ENCODE data around the gene GTF2F1. TPM values are rescaled to one million over a fixed set of nuclear protein-coding genes. Genes with fewer than 3 reads are reported as not detected.

Gene GTF2F1
- total RNA-seq, 4 donors from 2014 or later, result 11.4 to 34.8 (median 22.4) TPM

DNA sequence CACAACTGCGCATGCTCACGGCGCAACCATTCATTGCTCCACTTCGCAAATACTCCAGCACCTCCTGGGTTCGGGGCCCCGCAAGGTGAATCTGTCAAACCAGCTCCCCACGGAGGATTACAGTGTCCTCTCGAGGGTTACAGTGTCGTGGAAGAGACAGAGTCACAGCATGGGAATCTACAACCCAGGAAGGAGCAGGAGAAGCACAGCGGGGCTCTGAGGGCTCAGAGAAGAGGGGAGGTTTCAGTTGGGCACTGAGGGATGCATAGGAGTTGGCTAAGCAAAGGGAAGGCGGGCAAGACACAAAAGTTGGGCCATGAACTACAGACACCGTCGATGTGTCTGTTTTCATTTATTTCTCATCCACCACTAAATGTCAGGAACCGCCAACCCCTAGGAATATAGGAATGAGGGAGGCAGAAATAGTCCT, 1.0 kb upstream of the GTF2F1 start:
- Histone ChIP-seq H3K4me1 (peaks cover 6 to 15% of the 10 kb centered on the region in 2 donors), H3K36me3 (peaks cover 0 to 12% of the 10 kb centered on the region in 2 donors), H3K4me3 (peak overlapping the region; percentile 68 to 97 (median 90)), H3K27me3 (no peaks in the 10 kb centered on the region), H3K9me3 (no peaks in the 10 kb centered on the region), H3K27ac (peak overlapping the region; percentile 83 to 93 (median 88))
- in situ Hi-C loops (cut with MboI; ENCODE audit: low sequenced_read_pairs in 4 of 4) (loop anchor here in 1 of 4 donors (25.0 kb wide), 1 partner anchor 343 kb away; the partner anchor contains the start of genes GPR108 and TRIP10), intact Hi-C loops (cut with DNase I; ENCODE audit: low total_unique reads) (loop anchor here (1.0 kb wide), 2 partner anchors 21 to 30 kb away; partner anchors contain the start of gene KHSRP)
- ATAC-seq, result no peak
- TF ChIP-seq, protein P1, sequence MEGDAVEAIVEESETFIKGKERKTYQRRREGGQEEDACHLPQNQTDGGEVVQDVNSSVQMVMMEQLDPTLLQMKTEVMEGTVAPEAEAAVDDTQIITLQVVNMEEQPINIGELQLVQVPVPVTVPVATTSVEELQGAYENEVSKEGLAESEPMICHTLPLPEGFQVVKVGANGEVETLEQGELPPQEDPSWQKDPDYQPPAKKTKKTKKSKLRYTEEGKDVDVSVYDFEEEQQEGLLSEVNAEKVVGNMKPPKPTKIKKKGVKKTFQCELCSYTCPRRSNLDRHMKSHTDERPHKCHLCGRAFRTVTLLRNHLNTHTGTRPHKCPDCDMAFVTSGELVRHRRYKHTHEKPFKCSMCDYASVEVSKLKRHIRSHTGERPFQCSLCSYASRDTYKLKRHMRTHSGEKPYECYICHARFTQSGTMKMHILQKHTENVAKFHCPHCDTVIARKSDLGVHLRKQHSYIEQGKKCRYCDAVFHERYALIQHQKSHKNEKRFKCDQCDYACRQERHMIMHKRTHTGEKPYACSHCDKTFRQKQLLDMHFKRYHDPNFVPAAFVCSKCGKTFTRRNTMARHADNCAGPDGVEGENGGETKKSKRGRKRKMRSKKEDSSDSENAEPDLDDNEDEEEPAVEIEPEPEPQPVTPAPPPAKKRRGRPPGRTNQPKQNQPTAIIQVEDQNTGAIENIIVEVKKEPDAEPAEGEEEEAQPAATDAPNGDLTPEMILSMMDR (IDR thresholded peaks at IDR 0.05 in 4 of 5, conservative IDR thresholded peaks at IDR 0.05 in 1 of 5), result no peak
- no peak for TF ChIP-seq POLR2A (IDR thresholded peaks at IDR 0.05)
- DNase-seq, result peak in 1 of 2 donors; percentile 23

DNA sequence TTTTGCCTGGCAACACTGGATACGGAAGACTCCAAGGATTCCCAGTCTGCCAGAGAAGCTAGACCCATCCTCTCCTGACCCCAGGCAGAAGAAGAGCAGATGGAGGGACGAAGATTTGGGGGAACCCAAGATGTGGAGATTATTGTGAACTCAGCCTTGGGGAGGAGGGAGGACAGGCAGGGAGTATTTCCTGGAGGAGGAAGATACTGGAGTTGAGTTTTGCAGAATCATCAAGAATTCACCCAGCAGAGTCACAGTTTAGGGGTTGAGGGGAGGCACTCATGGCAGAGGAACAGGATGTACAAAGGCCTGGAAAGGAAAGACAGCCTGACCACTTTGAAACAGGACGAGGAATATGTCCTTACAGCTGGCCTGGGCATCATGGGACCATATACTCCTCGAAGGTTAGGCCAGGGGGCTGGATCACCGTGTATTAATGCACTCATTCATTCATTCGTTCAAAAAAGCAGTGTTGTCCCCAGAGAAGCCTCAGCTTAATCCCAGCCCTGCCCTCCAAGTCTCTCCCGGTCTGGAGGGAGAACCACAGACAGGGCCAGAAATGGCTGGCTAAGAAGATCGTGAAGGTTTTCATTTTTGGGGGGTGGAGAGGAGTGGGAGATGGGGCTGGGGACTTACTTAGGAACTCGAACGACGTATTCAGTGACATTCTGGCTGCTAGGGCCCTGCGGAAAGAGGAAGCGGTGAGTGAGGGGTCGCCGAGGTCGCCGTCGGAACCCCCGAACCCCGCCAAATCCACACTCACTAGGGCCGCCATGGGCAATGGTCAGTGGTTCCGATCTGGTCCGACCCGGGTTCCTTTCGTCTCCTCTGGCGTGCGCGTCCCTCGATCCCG, 517 bp downstream of the GTF2F1 start:
- in situ Hi-C loops (cut with MboI; ENCODE audit: low sequenced_read_pairs in 4 of 4), result loop anchor here in 1 of 4 donors (25.0 kb wide), 1 partner anchor 345 kb away; the partner anchor contains the start of genes GPR108 and TRIP10
- no peak for DNase-seq
- Histone ChIP-seq H3K4me3 (peak overlapping the region; percentile 68 to 97 (median 90)), H3K27me3 (no peaks in the 10 kb centered on the region), H3K27ac (peak overlapping the region; percentile 83 to 93 (median 88)), H3K4me1 (peaks cover 6 to 15% of the 10 kb centered on the region in 2 donors), H3K36me3 (peaks cover 0 to 27% of the 10 kb centered on the region in 2 donors), H3K9me3 (no peaks in the 10 kb centered on the region)
- TF ChIP-seq, protein P1 (IDR thresholded peaks at IDR 0.05 in 4 of 5, conservative IDR thresholded peaks at IDR 0.05 in 1 of 5), result no peak
- no peak for TF ChIP-seq POLR2A (IDR thresholded peaks at IDR 0.05)
- peak in 1 of 2 donors; percentile 13 for ATAC-seq
- intact Hi-C loops (cut with DNase I; ENCODE audit: low total_unique reads), result loop anchor here (1.0 kb wide), 2 partner anchors 19 to 32 kb away; partner anchors contain the start of gene KHSRP

DNA sequence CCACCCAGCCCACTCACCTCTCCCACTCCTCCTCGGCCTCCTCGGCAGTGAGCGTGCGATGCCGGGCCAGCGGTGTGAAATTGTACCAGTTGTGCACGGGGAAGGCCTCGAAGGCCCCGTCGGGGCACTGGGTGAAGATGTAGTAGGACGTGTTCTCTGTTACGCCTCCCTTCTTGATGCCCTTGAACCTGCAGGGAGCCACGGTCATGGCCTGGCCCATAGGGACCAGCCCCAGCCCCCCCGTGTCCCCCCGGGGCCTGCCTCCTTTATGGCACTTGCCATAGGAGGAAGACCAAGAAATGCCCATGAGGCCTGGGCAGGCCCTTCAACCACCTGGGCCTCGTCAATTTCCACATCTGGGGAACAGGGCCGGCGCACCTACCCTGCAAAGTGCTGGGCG, 5.6 kb downstream of the GTF2F1 start:
- no peak overlapping the region for H3K27ac ChIP-seq
- in situ Hi-C loops (cut with MboI; ENCODE audit: low sequenced_read_pairs in 4 of 4) (loop anchor here in 1 of 4 donors (25.0 kb wide), 1 partner anchor 350 kb away; the partner anchor contains the start of genes GPR108 and TRIP10), intact Hi-C loops (cut with DNase I; ENCODE audit: low total_unique reads) (no loop called here)
- H3K4me3 ChIP-seq, result no peak overlapping the region
- H3K4me1 ChIP-seq, result peaks cover 4 to 6% of the 10 kb centered on the region in 2 donors
- DNase-seq (no peak), ATAC-seq (no peak)
- H3K9me3 ChIP-seq, result no peaks in the 10 kb centered on the region
- no peaks in the 10 kb centered on the region for H3K27me3 ChIP-seq
- TF ChIP-seq, protein P1 (IDR thresholded peaks at IDR 0.05 in 4 of 5, conservative IDR thresholded peaks at IDR 0.05 in 1 of 5), result no peak
- TF ChIP-seq POLR2A (IDR thresholded peaks at IDR 0.05), result no peak
- peaks cover 0 to 58% of the 10 kb centered on the region in 2 donors for H3K36me3 ChIP-seq

DNA sequence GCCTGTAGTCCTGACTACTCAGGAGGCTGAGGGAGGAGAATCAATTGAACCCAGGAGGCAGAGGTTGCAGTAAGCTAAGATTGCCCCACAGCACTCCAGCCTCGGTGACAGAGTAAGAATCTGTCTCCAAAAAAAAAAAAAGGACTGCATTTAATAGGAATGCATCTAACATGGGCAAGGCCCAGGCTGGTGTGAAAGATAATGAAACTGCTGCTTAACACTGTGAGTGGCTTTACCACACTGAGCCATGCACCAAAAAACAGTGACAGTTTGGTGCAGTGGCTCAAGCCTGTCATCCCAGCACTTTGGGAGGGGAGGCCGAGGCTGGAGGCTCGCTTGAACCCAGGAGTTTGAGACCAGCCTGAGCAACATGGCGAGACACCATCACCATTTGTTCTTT, 8.6 kb downstream of the GTF2F1 start:
- Histone ChIP-seq H3K27ac (no peak overlapping the region), H3K36me3 (peaks cover 0 to 80% of the 10 kb centered on the region in 2 donors), H3K9me3 (no peaks in the 10 kb centered on the region), H3K4me3 (no peak overlapping the region), H3K27me3 (no peaks in the 10 kb centered on the region), H3K4me1 (no peaks in the 10 kb centered on the region)
- TF ChIP-seq POLR2A (IDR thresholded peaks at IDR 0.05), result no peak
- TF ChIP-seq, protein P1 (IDR thresholded peaks at IDR 0.05 in 4 of 5, conservative IDR thresholded peaks at IDR 0.05 in 1 of 5), result no peak
- no peak for ATAC-seq
- intact Hi-C loops (cut with DNase I; ENCODE audit: low total_unique reads), result no loop called here
- DNase-seq, result no peak
- in situ Hi-C loops (cut with MboI; ENCODE audit: low sequenced_read_pairs in 4 of 4), result loop anchor here in 1 of 4 donors (25.0 kb wide), 1 partner anchor 353 kb away; the partner anchor contains the start of genes GPR108 and TRIP10

Measured in gastrocnemius medialis (tissue), 4 donors.